WTC11 (cell line): Measurements from ENCODE around the gene KLRB1. TPM values are rescaled to one million over a fixed set of nuclear protein-coding genes. Genes with fewer than 3 reads are reported as not detected.
"Not testable (repeated sequence)": the region's sequence is repeated elsewhere in the genome, so short reads cannot be mapped to it uniquely, and the experiment has no call there.

Source experiments
- ATAC-seq: fragments of 200-7000 bp; cut with Tn5 transposase; 2 replicates; pipeline ENCODE4 v1.10.0; 2021; ENCODE audit warnings: mild to moderate bottlenecking, moderate library complexity
- CTCF ChIA-PET: fragments of 300-600 bp; sonication (Branson Sonifier 250); formaldehyde crosslinking; loops from one replicate; lab custom pipeline; 2021; ENCODE audit warnings: antibody characterized with exemption; lab: Charles Lee
- POLR2A ChIA-PET: fragments of 350-600 bp; sonication (Branson Sonifier 250); formaldehyde crosslinking; loops from one replicate; lab custom pipeline; 2021; ENCODE audit warnings: antibody characterized with exemption; lab: Charles Lee
- DNase-seq: peaks from one replicate; pipeline ENCODE4 v3.0.0; 2021; ENCODE audit warnings: low spot score
- H3K27ac Mint-ChIP-seq: 2 replicates; pipeline ENCODE4 v1.8.0; 2021; ENCODE audit warnings: mixed read lengths
- H3K27me3 Mint-ChIP-seq: 2 replicates; pipeline ENCODE4 v1.8.0; 2021; ENCODE audit warnings: low read depth, mild to moderate bottlenecking, moderate library complexity, mixed read lengths
- H3K36me3 Mint-ChIP-seq: 2 replicates; pipeline ENCODE4 v1.8.0; 2021; ENCODE audit warnings: mixed read lengths
- H3K4me1 Mint-ChIP-seq: 2 replicates; pipeline ENCODE4 v1.8.0; 2022; ENCODE audit warnings: mixed read lengths
- H3K4me3 Mint-ChIP-seq: 2 replicates; pipeline ENCODE4 v1.8.0; 2021; ENCODE audit warnings: mild to moderate bottlenecking, moderate library complexity, mixed read lengths
- H3K9me3 Mint-ChIP-seq: 2 replicates; pipeline ENCODE4 v1.8.0; 2021; ENCODE audit warnings: mixed read lengths
- E2F1 ChIP-seq: sonication (generic); formaldehyde crosslinking; IDR thresholded peaks from 2 replicates; pipeline ENCODE4 v1.8.0; 2022; ENCODE audit warnings: mild to moderate bottlenecking, missing genetic modification reagents
- EMX1 ChIP-seq: fragments of 250-450 bp; sonication (Bioruptor Pico); IDR thresholded peaks from 2 replicates; pipeline ENCODE4 v1.8.0; 2021; ENCODE audit warnings: mild to moderate bottlenecking
- GTF2I ChIP-seq: fragments of 250-450 bp; sonication (Bioruptor Pico); conservative IDR thresholded peaks from 2 replicates; pipeline ENCODE4 v1.4.0; 2021; ENCODE audit warnings: mild to moderate bottlenecking
- HMGA2 ChIP-seq: fragments of 250-450 bp; sonication (Bioruptor Pico); IDR thresholded peaks from 2 replicates; pipeline ENCODE4 v1.4.0; 2021; ENCODE audit warnings: mild to moderate bottlenecking, moderate library complexity
- JAZF1 ChIP-seq: fragments of 250-450 bp; sonication (Bioruptor Pico); IDR thresholded peaks from 2 replicates; pipeline ENCODE4 v1.9.0; 2021; ENCODE audit warnings: moderate library complexity, mild to moderate bottlenecking, inconsistent platforms
- JUN ChIP-seq: sonication (generic); formaldehyde crosslinking; IDR thresholded peaks from 2 replicates; pipeline ENCODE4 v1.8.0; 2023; ENCODE audit warnings: mild to moderate bottlenecking, missing genetic modification reagents
- NR1H2 ChIP-seq: sonication (generic); formaldehyde crosslinking; IDR thresholded peaks from 2 replicates; pipeline ENCODE4 v1.9.0; 2021; ENCODE audit warnings: mild to moderate bottlenecking, moderate library complexity, missing genetic modification reagents
- PRRX2 ChIP-seq: fragments of 250-450 bp; sonication (Bioruptor Pico); IDR thresholded peaks from 2 replicates; pipeline ENCODE4 v1.8.0; 2021; ENCODE audit warnings: mild to moderate bottlenecking
- TCF7 ChIP-seq: sonication (generic); formaldehyde crosslinking; IDR thresholded peaks from 2 replicates; pipeline ENCODE4 v1.8.0; 2022; ENCODE audit warnings: mild to moderate bottlenecking, low read depth, missing genetic modification reagents, moderate library complexity
- TP53 ChIP-seq: sonication (generic); formaldehyde crosslinking; IDR thresholded peaks from 2 replicates; pipeline ENCODE4 v1.8.1; 2023; ENCODE audit warnings: mild to moderate bottlenecking, missing genetic modification reagents
- ZNF219 ChIP-seq: sonication (generic); formaldehyde crosslinking; IDR thresholded peaks from 2 replicates; pipeline ENCODE4 v1.8.0; 2023; ENCODE audit warnings: missing genetic modification reagents, mild to moderate bottlenecking, borderline replicate concordance
- ZNF512 ChIP-seq: sonication (generic); formaldehyde crosslinking; IDR thresholded peaks from 2 replicates; pipeline ENCODE4 v1.8.1; 2022; ENCODE audit warnings: missing genetic modification reagents, borderline replicate concordance
- total RNA-seq: library from RNA; stranded (reverse); gene quantifications from 3 replicates; pipeline ENCODE4 v1.2.3, GENCODE V29; 2021
- TF ChIP-seq, protein P1 (sequence below): sonication (generic); formaldehyde crosslinking; IDR thresholded peaks from 2 replicates; pipeline ENCODE4 v1.8.0; 2023; ENCODE audit warnings: missing genetic modification reagents
- TF ChIP-seq, protein P2 (sequence below): fragments of 250-450 bp; sonication (Bioruptor Pico); IDR thresholded peaks from 2 replicates; pipeline ENCODE4 v1.9.0; 2021; ENCODE audit warnings: mild to moderate bottlenecking
- TF ChIP-seq, protein P3 (sequence below): sonication (generic); formaldehyde crosslinking; IDR thresholded peaks from 2 replicates; pipeline ENCODE4 v1.8.0; 2022; ENCODE audit warnings: missing genetic modification reagents

The KLRB1 gene
- total RNA-seq, 1 experiment from 2014 or later = not detected

DNA sequence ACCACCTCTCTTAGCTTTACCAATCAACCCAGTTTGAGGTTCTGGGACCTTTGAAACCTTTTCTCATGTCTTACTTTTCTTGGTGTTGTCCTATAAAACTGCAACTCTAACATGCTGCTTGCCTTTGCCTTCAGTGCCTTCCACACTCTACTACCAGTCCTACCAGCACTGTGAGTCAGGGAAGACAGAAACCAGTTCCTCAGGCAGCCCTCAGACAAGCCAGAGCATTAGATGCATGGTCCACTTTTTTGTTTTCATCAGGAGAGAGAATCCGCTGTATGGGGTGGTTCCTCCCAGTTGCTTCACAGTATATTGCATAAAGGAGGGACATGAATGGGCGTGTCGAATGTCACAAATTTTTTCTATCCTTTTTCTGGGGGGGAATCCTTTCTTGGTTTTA, 17.3 kb upstream of the KLRB1 start (continued):
- TF ChIP-seq, protein P1, sequence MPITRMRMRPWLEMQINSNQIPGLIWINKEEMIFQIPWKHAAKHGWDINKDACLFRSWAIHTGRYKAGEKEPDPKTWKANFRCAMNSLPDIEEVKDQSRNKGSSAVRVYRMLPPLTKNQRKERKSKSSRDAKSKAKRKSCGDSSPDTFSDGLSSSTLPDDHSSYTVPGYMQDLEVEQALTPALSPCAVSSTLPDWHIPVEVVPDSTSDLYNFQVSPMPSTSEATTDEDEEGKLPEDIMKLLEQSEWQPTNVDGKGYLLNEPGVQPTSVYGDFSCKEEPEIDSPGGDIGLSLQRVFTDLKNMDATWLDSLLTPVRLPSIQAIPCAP = no peak
- TF ChIP-seq HMGA2 (CRISPR knock-in tag) = no peak
- no peak for TF ChIP-seq ZNF219 (CRISPR knock-in tag)
- no peak for TF ChIP-seq NR1H2 (CRISPR knock-in tag)
- no peak for TF ChIP-seq JUN
- no peak for TF ChIP-seq EMX1 (CRISPR knock-in tag)
- no peak for TF ChIP-seq ZNF512 (CRISPR knock-in tag)

- H3K4me1 Mint-ChIP-seq = no peaks in the 10 kb centered on the region
- no peaks in the 10 kb centered on the region for H3K27me3 Mint-ChIP-seq
- H3K4me3 Mint-ChIP-seq = no peak overlapping the region
- peaks cover 11% of the 10 kb centered on the region for H3K36me3 Mint-ChIP-seq
- ChIA-PET POLR2A (no interaction called here), CTCF (interaction anchor here (1.9 kb wide), 1 partner anchor 150 kb away, joined by 5 read pairs; no protein-coding TSS in a partner anchor)
- peaks cover 11% of the 10 kb centered on the region for H3K9me3 Mint-ChIP-seq
- no peak overlapping the region for H3K27ac Mint-ChIP-seq
- TF ChIP-seq TP53 (CRISPR knock-in tag) = no peak
- no peak for TF ChIP-seq E2F1
- no peak for TF ChIP-seq PRRX2 (CRISPR knock-in tag)
- no peak for TF ChIP-seq JAZF1 (CRISPR knock-in tag)
- TF ChIP-seq, protein P2, sequence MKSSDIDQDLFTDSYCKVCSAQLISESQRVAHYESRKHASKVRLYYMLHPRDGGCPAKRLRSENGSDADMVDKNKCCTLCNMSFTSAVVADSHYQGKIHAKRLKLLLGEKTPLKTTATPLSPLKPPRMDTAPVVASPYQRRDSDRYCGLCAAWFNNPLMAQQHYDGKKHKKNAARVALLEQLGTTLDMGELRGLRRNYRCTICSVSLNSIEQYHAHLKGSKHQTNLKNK (CRISPR knock-in tag) = no peak
- TF ChIP-seq, protein P3, sequence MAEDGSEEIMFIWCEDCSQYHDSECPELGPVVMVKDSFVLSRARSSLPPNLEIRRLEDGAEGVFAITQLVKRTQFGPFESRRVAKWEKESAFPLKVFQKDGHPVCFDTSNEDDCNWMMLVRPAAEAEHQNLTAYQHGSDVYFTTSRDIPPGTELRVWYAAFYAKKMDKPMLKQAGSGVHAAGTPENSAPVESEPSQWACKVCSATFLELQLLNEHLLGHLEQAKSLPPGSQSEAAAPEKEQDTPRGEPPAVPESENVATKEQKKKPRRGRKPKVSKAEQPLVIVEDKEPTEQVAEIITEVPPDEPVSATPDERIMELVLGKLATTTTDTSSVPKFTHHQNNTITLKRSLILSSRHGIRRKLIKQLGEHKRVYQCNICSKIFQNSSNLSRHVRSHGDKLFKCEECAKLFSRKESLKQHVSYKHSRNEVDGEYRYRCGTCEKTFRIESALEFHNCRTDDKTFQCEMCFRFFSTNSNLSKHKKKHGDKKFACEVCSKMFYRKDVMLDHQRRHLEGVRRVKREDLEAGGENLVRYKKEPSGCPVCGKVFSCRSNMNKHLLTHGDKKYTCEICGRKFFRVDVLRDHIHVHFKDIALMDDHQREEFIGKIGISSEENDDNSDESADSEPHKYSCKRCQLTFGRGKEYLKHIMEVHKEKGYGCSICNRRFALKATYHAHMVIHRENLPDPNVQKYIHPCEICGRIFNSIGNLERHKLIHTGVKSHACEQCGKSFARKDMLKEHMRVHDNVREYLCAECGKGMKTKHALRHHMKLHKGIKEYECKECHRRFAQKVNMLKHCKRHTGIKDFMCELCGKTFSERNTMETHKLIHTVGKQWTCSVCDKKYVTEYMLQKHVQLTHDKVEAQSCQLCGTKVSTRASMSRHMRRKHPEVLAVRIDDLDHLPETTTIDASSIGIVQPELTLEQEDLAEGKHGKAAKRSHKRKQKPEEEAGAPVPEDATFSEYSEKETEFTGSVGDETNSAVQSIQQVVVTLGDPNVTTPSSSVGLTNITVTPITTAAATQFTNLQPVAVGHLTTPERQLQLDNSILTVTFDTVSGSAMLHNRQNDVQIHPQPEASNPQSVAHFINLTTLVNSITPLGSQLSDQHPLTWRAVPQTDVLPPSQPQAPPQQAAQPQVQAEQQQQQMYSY (CRISPR knock-in tag) = no peak
- no peak for TF ChIP-seq GTF2I (CRISPR knock-in tag)
- TF ChIP-seq TCF7 (CRISPR knock-in tag) = no peak
- ATAC-seq (no peak), DNase-seq (no peak)
These were observed 11.9 kb upstream of the KLRB1 start for GRCh38 chr12:9619411-9620179.

GRCh38 chr12:9618906-9619305, 11.2 kb upstream of the KLRB1 start:
- H3K27ac Mint-ChIP-seq, H3K27me3 Mint-ChIP-seq, H3K4me1 Mint-ChIP-seq, POLR2A ChIA-PET, H3K4me3 Mint-ChIP-seq, DNase-seq, ATAC-seq: not testable (repeated sequence)
- CTCF ChIA-PET = interaction anchor here (1.9 kb wide), 1 partner anchor 150 kb away, joined by 5 read pairs; no protein-coding TSS in a partner anchor
- Mint-ChIP-seq H3K9me3 (peaks cover 11% of the 10 kb centered on the region), H3K36me3 (peaks cover 11% of the 10 kb centered on the region)
